Activated T-cell treated with anti-CD3 and anti-CD28 coated beads for 24 hours (primary cell): ENCODE measurements around the gene NEK9.
"Not testable (repeated sequence)": the region's sequence is repeated elsewhere in the genome, so short reads cannot be mapped to it uniquely, and the experiment has no call there.

Source experiments
- DNase-seq: peaks from one replicate; pipeline ENCODE4 v3.0.0-alpha.2; 2020; ENCODE audit warnings: low read depth

The NEK9 gene

GRCh38 chr14:75126679-75127473, at the start of gene NEK9:
Gene NEK9, minus strand, starts transcription at chr14:75127048. Its CDS starts 127 bp downstream, at chr14:75126921.
- peak; percentile 87 for DNase-seq

GRCh38 chr14:75176142-75176820, 49.4 kb upstream of the NEK9 start, which contains the start of gene TMED10:
Gene TMED10, minus strand, starts transcription at chr14:75176612. Its CDS starts 33 bp downstream, at chr14:75176579.
- DNase-seq, result peak; percentile 84

- DNase-seq, result no peak
Measured at GRCh38 chr14:75175677-75176141, 48.9 kb upstream of the NEK9 start.

- no peak for DNase-seq
Measured at GRCh38 chr14:75174066-75174465, 47.2 kb upstream of the NEK9 start.

GRCh38 chr14:75170772-75171171, 43.9 kb upstream of the NEK9 start:
- DNase-seq, result no peak

- DNase-seq, result no peak
Measured at GRCh38 chr14:75168586-75169335, 41.9 kb upstream of the NEK9 start.

- no peak for DNase-seq
Measured at GRCh38 chr14:75167325-75167724, 40.5 kb upstream of the NEK9 start.

- no peak for DNase-seq
Measured at GRCh38 chr14:75165586-75166391, 38.9 kb upstream of the NEK9 start.

- DNase-seq, result no peak
Measured at GRCh38 chr14:75164809-75165208, 38.0 kb upstream of the NEK9 start.

GRCh38 chr14:75163677-75164076, 36.8 kb upstream of the NEK9 start:
- no peak for DNase-seq

GRCh38 chr14:75162631-75163030, 35.8 kb upstream of the NEK9 start:
- no peak for DNase-seq

- no peak for DNase-seq
Measured at GRCh38 chr14:75158843-75159614, 32.2 kb upstream of the NEK9 start.

- no peak for DNase-seq
Measured at GRCh38 chr14:75156901-75157300, 30.1 kb upstream of the NEK9 start.

GRCh38 chr14:75156111-75156510, 29.3 kb upstream of the NEK9 start:
- DNase-seq, result no peak

GRCh38 chr14:75155169-75155568, 28.3 kb upstream of the NEK9 start:
- DNase-seq, result no peak

- no peak for DNase-seq
Measured at GRCh38 chr14:75153295-75153694, 26.4 kb upstream of the NEK9 start.

GRCh38 chr14:75151851-75152250, 25.0 kb upstream of the NEK9 start:
- DNase-seq, result no peak

GRCh38 chr14:75150637-75151036, 23.8 kb upstream of the NEK9 start:
- DNase-seq, result not testable (repeated sequence)

GRCh38 chr14:75150150-75150549, 23.3 kb upstream of the NEK9 start:
- DNase-seq, result no peak

- no peak for DNase-seq
Measured at GRCh38 chr14:75147423-75148071, 20.7 kb upstream of the NEK9 start.
